Measurements from ENCODE around the gene PTPN14.
A peak's percentile ranks its signal among the peaks of the same experiment; 100 is the strongest.

PTPN14 gene

DNA sequence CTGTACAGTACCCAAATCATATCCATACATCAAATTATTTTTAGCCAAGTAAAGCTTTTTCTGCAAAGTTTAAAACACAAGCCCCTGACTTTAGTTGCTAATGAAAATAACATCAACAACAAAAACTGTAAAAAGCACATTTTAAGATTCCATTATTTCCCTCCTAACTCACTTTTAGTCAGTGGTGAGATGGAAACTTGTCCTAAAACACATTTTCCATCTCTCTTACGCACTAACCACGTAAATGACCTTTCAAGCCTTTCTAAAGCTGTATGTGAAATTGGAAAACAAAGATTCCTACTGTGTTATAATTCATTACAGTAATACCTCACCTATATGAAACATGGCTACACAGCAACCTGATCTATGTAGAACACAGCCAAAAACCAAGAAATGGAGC lies 77.5 kb downstream of the PTPN14 start:
- DNase-seq = no peak

DNA sequence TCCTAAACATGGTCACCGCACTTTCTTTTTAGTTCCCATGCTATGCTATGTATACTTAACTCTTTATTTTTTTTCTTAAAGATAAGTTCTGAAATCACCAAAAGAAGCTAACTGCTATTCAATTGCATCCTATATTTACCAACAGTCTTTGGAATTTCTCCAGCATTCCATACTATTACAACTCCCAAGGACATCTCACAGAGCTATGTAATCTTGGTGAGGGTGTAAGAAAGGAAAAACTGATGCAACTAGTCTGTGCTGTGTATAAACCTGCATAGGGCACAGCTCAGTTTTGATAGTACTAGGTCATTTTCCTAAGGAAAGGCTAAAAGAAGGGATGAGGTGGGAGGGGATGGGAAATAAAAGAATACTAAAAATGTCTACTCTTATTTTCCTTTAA lies 78.0 kb downstream of the PTPN14 start:
- DNase-seq = no peak

DNA sequence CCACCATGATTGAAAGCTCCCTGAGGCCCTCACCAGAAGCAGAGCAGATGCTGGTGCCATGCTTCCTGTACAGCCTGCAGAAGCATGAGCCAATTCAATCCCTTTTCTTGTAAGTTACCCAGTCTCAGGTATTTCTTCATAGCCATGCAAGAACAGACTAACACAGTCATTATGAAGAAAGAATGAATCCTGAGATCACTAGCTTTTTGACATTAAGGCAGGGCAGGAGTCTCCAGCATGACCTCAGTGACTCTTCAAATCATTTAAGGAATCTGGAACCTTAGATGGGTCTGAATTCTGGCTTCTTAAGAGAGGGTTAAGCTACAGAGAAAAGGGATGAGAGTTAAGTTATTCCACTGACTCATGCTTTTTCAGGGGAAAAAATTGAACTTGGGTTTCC lies 79.0 kb downstream of the PTPN14 start:
- DNase-seq = no peak

DNA sequence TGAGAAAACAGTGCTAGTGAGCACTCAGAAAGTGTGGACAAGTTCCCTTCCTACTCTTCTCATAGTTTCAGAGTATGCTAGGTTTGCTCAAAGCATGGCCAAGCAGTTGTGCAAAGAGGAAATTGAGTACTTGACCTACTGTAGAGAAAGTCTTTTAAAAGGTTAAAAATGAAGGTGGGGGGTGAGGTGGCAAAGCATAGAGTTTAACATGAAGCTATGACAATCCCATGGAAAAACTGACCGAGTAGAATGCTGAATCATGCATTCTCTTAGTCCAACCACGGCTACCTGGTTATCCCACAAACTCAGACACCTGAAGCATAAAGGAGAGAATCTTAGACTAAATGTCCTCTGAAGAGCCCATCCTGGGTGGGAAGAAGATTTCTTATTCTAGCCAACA lies 79.9 kb downstream of the PTPN14 start:
- no peak for DNase-seq

DNA sequence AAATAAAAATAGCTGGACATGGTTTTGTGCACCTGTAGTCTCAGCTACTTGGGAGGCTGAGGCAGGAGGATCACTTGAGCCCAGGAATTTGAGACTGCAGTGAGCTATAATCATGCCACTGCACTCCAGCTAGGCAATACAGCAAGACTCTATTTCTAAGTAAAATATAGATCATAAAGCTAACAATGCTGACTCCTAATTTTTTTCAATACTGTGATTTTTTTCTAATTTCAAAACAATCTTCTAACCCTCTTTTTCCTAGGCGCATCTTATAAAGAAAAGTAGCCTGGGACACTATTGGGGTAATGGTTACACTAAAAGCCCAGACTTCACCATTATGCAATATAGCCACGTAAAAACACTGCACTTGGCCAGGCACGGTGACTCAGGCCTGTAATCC lies 81.3 kb downstream of the PTPN14 start:
- no peak for DNase-seq

DNA sequence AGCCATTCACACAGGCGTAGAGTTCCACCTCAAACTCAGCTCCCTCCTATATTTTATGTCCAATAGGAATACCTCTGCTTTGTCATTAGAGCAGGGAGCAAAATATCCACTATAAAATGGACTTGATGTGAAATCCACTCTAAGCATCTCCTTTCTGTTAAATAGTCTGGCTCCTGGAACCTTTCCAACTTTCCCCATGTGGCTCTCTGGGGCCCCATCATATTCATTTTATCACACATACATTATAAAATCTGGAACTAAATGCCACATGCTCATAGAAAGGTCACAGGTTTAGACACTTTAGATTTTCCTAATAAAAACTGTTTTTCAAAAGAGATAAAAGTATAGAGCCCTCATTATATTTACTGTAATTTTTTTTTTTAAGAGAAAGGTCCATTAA lies 82.1 kb downstream of the PTPN14 start:
- no peak for DNase-seq

DNA sequence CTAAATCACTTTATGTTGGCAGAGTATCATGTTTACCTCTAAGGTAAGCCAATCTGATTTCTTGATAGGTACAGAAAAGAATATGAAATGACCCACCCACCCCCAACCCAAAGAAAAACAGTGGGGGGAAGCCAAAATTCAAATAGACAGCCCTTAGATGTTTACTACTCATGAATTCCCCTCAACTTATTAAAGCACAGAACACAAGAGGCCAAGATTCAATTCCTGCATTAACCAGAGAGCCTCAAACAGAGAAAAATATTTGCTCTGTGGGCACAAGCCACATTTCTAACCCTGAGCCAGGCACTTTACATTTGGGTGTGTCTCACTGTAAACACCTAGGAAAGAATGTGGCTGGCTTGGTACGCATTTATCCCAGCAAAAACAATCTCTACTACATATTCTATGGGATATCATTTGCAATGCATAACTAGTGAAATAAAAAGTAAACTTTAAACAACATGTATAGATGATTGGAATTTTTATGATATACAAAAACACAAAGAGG lies 84.3 kb downstream of the PTPN14 start:
- DNase-seq = no peak

DNA sequence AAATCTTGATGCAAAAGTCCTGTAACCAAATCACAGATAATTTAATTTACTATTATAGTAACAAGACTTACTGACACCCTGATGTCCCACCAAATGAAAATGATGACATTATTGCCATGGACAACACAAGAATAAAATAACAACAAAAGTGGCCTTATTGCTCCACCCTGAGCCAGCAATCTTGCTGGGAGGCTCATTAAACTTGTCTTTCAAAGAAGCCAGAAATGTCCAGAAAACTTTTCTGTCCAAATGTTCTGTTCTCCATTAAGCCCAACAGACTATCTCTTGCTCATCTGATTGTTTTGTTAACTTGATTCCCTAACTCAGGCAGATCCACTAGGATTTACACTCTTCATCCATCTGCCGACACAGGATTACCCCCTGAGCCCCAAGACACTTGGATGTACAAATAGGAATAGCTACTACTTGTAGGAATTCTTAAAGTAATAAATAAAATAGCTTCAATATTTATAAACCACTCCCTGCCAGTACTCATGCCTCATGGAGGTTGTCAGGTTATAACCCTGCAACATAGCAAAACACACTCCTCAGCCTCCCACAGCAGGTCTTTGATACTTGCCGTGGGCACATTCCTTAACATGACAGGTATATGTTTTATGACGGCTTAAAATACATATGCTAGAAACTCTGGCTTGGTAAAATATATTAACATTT lies 84.9 kb downstream of the PTPN14 start:
- no peak for DNase-seq

DNA sequence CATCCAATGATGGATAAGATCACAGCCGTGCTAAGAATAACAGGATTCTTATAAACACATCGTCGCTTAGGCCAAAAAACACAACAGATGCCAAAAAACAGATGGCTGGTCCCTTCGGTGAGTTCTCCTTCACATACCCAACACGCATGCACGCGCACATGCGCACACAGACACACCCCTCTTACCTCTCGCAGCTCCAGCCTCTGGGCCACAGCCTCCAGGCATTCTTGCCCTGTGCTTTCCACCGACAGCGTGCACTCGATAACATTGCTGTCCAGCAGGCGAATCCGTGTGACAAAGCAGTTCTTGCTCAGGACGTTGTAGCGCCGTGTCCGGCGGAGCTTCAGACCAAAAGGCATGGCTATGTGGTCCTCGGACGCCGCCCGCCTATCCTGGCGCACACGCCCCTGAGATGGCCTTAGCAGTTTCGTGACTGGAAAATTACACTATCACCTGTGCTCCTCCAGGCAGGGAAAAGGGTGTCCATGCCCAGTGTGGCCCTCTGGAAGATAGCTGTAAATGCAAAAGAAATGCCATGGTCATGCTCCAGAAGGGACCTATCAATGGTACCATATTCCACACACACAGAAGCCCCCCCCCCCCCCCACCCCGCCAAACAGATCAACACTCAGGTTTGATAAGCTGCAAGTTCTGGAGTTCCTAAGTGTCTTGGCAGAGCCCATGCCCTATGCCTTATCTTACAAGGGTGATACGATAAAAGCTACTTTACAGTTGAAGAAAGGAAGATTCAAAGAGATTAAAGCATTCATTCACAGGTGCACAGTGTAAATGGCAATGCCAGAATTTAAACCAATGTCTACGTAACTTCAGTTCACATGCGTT lies 86.7 kb downstream of the PTPN14 start:
- DNase-seq = peak; percentile 74

DNA sequence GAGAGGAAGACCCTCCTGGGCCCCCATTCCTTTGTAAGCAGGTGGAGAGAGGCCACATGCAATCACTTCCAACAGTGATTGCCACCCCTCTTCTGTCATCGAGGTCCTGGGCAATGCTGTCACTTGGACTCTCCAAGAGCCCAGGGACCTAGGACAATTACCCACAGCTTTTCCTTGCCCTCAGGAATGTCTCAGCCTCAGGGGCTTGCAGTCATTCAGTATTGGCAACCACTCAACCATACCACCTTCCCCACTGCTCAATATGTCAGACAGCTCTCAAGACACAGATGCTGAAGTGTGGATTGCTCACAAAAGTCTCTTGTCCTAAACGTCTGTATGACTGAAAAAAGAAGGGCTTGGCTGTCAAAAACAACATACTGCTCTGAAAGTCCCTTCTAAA lies 87.8 kb downstream of the PTPN14 start:
- no peak for DNase-seq

DNA sequence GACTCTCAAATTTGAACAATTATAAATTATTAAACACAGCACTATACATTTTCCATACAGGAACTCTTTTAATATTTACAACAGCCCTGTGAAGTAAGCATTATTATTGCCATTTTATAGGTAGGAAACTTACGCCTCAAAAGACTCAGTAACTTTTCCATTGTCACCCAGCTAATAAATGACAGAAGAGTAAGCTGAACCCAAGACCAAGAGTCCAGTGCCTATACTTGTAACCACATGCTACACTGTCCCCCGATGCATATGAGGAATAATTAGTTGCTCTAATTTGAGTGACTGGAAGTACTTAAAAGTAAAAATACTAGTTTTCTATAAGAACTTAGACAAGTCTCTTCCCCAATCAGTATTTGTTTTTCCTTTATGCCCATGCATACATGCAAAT lies 88.5 kb downstream of the PTPN14 start:
- no peak for DNase-seq

DNA sequence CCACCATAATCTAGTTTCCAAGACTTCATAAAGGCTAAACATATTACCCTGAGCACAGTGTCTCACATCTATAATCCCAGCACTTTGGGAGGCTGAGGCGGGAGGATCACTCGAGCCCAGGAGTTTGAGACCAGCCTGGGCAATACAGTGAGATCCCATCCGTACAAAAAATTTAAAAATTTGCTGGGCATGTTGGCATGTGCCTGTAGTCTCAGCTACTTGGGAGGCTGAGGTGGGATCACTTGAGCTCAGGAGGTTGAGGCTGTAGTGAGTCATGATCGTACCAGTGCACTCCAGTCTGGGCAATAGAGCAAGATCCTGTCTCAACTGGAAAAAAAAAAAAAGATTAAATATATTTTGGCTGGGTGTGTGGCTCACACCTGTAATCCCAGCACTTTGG lies 90.1 kb downstream of the PTPN14 start:
- no peak for DNase-seq

DNA sequence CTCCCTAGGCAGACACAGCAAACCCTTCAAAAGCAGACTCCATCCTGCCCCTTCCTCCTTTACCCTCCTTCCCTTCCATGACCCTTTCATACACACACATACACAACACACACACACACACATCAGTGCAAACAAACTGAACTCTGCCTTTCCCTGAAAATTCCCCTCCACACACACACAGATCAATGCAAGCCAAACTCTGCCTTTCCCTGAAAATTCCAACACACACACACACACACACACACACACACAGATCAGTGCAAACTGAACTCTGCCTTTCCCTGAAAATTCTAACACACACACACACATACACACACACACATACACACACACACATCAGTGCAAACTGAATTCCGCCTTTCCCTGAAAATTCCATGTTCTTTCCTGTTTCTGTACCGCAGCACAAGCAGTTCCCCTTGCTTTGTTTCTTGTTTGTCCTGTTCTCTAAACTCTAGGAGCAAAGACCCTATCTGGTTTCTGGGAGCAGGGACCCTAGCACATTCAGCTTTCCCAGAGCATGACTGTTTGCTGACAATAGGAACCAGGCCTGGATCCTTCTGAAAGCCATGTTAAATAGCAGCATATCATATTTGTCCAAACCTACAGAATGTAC lies 91.0 kb downstream of the PTPN14 start:
- no peak for DNase-seq

DNA sequence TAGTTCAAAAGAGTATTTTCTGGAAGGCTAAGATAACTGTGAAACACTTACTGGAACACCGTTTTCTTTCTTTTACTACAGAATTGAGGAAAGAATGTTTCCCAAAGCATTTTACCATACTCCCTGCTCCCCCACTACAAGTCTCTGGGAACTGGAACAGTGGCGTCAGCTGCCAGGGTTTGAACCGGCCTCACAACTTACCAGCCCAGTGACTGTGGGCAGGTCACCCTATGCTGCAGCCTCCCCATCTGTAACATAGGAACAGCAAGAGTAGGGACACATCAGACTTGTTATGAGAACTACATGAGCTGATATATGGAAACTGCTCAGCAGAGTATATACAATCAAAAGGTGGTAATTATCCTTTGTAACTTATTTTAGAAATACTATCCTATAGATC lies 91.5 kb downstream of the PTPN14 start:
- DNase-seq = no peak

DNA sequence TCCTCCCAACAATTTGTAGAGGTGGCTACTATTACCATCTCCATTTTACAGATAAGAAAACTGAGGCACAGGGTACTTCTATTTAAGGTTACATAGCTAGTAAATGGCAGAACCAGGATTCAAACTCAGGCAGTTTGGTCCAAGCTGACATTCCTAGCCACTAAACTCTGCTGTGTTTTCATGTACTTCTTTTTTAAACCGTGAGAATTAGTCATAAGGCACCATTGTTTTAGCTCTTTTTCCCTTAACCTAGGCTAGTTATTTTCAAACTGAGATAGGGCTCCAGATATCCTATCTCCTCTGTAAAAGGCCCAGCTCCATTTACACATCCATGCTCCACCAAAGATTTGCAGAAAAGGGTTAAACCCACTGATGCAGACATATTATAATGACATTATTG lies 92.9 kb downstream of the PTPN14 start:
- no peak for DNase-seq

DNA sequence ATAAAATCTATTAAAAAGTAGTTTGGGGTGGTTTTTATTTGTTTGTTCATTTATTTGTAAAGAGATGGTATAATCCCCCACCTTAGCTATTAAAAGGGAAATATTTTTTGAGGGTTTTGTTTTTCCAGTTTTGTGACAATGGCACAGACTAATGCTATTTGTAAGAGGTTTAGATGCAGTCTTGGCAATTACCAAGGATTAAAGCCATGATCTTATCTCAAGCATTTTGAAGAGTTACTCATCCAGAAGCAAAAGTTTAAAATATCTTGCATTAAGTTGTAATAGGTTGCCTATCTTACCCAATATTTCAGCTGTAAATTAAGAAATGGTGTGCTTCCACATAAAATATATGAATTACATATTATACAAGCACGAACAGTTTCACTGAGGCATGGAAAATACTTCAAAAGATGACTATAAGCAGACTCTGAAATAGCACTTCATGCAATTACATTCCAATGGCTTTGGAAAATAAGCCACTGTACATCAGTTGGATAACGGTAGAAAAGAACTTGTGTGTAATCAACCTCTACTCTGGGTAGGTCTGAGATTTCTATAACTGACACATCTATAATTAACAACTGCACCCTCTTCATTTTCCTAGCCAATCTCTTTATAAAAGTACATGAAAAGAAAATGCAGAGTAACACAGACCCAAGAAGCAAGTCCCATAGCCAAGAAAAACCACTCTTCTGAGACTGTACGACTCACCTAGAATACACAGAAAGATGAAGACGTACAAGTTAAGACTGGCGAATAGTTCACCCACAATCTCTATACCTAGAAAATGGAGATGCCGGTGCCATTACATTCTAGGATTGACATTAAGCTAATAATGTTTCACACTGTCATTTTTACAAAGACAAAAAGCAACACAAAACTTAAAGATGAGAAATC lies 95.2 kb downstream of the PTPN14 start:
- no peak for DNase-seq

DNA sequence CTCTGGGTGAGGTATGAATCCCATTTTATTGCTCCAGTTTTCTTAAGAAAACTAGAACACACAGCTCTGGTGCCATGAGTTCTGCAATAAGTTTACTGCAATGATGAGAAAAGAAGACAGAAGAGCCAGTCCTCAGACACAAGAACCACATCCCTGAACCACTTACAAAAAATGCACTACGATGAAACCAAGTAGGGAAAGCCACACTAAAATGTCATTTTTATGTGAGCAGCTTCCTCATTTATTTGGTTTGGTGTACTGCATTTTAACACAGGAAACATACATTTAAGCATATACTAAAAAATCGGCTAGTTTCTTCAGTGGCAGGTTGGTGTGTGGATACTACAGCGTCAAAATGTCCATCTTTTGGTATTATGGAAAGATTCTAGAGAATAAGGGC lies 95.9 kb downstream of the PTPN14 start:
- DNase-seq = no peak

DNA sequence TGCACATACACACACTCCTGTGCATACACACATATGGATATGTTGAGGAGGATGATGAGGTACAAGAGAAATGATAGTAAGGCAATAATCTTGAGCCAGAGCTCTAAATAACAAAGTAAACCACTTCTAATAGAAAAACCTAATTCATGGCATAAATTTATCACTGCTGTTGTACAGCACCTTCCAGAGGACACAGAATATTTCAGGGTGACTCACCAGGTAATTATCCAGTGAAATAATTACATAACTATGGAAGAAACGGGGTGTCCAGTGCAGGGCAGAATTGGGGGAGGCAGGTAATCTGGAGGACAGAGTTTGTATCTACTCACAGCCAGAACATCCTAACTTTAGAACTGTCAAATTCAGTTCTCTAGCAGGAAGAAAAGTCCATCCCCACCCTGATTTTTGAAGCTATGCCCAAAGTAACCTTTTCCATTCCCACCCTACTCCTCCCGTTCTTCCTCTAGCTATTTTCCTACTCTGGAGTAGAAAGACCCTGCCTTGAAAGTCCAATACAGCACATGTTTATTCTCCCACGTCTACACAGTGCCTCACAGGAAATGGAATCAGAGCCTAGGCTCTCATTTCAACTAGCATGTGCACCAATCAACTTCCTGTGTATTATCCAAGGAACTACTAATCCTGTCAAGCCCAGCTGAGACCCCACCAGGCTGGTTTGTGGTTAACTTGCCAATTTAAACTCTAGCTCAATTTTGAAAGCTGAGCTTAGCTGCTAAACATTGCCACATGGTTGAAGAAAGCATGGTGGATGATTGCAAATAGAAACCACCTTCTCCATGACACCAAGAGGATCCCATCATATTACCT lies 96.6 kb downstream of the PTPN14 start:
- DNase-seq = no peak

DNA sequence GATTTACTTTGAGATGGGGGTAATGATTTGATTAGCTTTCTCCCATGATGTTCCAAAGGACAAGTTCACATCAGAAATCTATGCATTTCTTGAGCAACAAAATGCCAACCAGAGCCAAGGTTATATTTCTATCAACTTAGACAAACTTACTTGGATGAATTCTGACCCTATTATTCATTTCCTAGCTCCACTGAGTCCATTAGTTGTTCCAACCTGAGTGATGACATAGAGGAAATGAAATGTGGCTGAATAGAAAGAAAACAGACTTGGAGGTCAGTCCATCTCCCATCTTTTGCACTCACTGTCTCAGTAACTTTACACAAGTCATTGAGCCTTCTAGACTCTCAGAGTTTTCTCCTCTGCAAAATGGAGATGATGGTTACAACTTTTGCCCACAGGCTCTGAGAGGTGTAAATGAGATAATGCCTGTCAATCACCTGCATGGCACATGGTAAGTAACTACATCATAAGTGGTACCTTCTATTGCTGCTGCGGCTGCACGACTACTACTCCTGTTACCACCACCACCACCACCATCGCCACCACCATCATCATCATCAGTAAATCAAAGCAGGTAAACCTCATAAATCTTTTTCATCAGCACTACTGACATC lies 98.2 kb downstream of the PTPN14 start:
- DNase-seq = no peak

DNA sequence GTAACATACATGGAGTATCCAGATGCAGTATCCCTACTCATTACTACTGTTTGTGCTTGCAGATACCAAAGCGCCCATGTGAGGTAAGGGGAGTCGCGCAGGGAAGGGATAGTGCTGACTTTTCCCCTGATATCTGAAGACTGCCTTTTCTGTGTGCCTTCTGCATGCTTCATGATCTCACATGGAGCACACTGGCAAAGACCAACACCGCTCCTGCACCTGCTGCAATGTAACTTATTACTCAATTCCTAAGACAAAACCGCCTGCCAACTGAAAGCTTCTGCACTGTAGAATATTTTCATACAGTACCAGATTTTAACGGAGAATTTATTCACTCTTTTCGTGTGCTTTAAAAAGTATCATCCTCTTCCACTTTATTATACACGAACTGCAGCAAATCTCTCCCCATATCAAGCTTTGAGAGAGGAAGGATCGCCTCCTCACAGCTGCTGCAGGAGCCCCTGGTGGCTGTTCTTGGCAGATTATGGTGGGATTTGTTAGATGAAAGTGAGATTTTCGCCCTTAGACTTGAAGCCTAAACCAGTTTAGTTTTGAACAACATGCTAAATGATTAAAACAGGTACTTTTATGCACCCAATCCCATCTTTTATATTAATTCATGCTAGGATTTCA lies 99.1 kb downstream of the PTPN14 start:
- DNase-seq = no peak

DNA sequence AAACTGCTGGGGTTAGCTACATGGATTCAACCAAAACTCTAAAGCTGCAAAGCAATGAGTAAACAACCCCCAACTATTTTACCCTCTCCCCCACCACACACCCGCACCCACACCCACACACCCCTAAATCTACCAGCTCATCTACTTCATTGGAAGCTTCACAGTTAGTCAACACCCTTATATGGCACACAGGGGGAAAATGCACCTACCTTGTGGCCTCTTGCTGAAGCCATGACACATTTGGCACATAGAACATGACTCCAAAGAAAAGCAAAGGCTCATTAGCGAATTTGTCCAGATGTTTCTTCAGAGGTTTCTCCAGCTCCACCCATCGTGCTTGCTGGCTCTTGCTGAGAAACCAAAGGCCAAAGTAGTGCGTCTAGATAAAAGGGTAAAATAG lies 99.8 kb downstream of the PTPN14 start:
- no peak for DNase-seq

All from NCI-H1694 treated with DMSO at 0.1 percent for 48 hours (cell line).